HG02938 (cell line): ENCODE measurements around the gene KRTAP3-2.

Source experiments
- ATAC-seq: cut with Tn5 transposase; IDR thresholded peaks from one replicate; pipeline ENCODE4 v1.9.1; 2021; ENCODE audit warnings: mild to moderate bottlenecking, moderate library complexity; ENCODE audit not compliant: unreplicated experiment

The KRTAP3-2 gene

GRCh38 chr17:40974366-40974765 is 25.3 kb downstream of the KRTAP3-2 start:
- ATAC-seq, result no peak

GRCh38 chr17:40967582-40967981 is 32.1 kb downstream of the KRTAP3-2 start:
- no peak for ATAC-seq

- no peak for ATAC-seq
Observed at GRCh38 chr17:40966848-40967247, 32.9 kb downstream of the KRTAP3-2 start, which contains the start of gene KRT39. KRT39 (minus strand) TSS chr17:40966948; CDS start chr17:40966856, 92 bp downstream.

- no peak for ATAC-seq
Observed at GRCh38 chr17:40963838-40964237, 35.9 kb downstream of the KRTAP3-2 start.

DNA sequence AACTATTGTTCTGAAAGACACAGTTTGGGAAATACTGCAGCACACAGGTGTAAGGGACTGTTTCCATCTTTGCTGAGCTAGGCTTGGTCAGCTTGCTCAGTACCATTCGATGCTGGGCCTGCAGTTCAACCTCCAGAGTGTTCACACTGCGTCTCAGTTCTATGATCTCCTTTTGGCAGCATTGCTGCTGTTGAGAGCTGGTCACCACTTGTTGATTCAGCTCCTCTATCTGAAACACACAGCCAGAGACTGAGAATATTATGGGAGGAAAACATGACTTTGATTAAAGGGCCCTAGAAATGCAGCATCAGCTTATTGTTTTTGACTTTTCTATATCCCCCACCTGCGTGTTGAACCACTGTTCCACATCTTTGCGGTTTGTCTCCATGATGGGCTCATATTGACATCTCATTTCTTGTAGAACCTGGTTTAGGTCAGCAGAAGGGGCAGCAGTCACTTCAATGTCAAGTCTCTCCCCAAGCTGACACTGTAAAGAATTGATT is 37.6 kb downstream of the KRTAP3-2 start:
- ATAC-seq, result no peak

DNA sequence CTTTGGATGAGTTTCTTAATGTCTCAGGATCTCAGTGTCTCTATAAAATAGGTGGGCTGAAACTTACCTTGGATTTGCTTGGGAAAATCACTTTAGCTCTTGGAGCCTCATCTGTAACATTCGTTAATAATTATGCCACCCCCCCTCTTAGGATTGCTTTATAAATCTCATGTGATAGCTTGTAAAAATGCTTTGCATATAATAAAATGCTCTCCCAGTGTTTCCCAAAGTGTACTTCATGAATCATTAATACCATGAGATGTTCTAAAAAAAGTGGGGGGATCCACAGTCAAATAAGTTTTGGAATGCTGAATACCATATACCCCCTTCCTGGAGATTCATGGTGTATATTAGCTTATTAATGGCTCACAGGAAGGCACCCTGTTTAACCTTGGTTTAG is 38.1 kb downstream of the KRTAP3-2 start:
- no peak for ATAC-seq

DNA sequence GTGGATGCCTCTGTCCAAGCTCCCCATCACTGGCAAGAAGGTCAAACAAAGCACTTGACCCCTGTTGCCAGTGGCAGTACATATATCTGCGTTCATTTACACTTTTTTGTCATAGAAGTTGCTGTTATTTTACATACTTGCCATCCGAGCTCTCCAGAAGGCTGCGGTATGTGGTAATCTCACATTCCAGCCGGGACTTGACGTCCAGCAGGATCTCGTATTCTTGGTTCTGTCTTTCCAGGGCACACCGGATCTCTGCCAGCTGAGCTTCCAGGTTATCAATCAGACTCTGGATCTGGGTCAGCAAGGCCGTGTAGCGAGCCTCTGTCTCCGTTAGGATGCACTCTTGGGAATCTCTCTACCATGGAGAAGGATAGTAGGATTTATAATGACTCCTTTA is 39.6 kb downstream of the KRTAP3-2 start:
- ATAC-seq, result no peak

GRCh38 chr17:40958086-40958953 is 41.4 kb downstream of the KRTAP3-2 start:
- no peak for ATAC-seq

DNA sequence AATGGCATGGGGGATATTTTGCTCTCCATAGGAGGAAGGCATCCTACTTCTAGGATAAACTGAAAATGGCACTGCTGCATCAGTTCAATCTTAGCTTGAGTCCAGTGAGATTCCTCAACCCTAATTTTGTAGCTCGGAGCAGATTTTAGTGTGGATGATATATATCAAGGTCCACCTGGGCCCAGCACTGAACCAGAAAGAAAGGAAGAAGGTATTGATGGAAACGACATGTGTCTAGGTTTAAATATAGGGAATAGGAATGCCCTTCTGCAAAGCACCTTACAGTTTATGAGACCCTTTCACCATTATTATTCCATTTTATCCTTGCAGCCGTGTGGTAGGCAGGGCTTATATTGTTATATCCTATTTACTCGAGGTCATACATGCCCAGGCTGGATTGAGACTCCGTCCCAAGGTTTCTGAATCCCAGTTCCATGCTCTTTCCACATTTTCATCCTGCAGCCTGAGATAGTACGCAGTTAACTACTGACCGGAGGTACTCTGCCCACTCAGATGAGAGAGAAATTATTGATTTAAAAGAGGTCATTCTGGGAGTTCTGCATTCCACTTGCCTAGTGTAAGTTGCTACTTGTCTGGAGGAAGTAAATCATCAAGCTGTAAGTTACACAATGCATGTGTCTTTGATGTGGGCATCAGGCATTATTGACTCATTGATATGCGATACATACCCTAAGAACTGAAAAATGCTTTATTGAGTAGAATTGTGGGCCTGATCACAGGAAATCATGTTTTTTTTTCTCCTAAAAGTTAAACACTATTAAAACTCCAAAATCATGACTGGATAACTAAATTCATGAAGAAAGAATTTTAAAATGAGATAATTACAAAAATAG is 43.1 kb downstream of the KRTAP3-2 start:
- ATAC-seq, result no peak

- ATAC-seq, result no peak
Observed at GRCh38 chr17:40953881-40954280, 45.8 kb downstream of the KRTAP3-2 start.

- no peak for ATAC-seq
Observed at GRCh38 chr17:40952661-40953060, 47.0 kb downstream of the KRTAP3-2 start.

DNA sequence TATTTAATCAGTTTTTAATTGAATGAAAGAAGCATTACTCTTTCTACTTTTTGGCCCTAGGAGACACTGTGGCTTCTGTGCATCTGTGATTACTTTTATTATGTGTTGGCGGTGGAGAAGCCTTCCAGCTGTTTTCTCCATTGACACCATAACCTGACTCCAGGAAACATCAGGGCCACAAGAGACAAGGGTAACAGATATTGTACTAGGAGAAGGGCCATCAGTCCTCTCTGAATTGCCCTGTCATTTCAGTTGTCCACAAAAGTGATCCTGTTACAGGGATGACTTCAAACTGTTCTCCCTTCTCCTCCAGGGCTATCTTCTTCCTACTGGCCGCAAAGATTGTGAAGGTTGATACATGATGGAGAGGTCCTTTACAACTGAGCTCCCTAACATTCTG is 47.6 kb downstream of the KRTAP3-2 start:
- no peak for ATAC-seq

DNA sequence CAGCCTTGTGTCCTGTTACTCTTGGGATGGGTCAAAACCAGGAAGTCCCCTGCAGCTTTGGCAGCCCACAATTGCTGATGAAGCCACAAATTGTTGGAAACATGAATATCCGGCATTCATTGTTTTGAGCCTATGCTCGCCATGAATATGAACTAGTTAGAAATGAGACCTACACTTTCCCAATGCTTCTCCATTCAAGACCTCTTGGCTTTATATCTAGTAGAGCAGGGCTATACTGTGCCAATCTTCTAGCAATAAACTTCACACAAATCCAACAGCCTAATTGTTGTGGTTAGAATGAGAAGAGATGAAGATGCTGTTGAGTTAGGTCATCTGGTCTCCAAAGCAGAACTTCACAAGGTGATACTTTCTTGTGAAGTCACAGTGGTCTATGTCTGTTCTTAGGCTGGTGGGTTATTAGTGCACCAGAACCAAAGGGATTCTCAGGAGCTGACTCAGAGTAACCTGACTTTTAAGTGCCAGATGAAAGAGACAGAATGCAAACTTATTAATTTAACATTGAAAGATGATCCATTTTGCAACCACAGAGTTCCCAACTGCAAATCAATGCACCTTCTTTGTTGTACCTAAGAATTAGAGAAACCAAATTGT is 48.6 kb downstream of the KRTAP3-2 start:
- no peak for ATAC-seq

DNA sequence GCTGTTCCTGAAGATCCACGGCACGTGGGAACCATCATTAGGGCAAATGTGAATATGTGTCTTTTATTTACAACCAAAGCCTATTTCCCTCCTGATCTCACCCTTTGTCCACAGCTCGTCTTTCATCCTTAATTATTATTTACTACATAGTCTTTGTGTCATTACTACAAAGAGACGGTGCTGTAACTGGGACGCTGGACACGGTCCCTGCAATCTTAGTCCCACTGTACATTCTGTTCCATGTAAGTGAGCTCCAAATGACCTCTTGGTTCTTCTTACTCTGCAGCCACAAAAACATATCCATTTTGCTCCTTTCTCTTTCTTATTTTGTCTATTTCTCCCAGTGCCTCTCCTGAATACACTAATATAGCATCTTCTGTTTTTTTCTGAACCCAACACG is 49.5 kb downstream of the KRTAP3-2 start:
- ATAC-seq, result no peak

- no peak for ATAC-seq
Observed at GRCh38 chr17:40949418-40949817, 50.3 kb downstream of the KRTAP3-2 start.
